GM15510 (cell line): ENCODE data around the gene DMAC2.

Experiments
- POLR2A ChIP-seq: IDR thresholded peaks from 3 replicates; pipeline ENCODE4 v1.6.1; 2011; ENCODE audit warnings: borderline replicate concordance; ENCODE audit not compliant: insufficient read length; ENCODE audit errors: extremely low read depth

The DMAC2 gene

DNA sequence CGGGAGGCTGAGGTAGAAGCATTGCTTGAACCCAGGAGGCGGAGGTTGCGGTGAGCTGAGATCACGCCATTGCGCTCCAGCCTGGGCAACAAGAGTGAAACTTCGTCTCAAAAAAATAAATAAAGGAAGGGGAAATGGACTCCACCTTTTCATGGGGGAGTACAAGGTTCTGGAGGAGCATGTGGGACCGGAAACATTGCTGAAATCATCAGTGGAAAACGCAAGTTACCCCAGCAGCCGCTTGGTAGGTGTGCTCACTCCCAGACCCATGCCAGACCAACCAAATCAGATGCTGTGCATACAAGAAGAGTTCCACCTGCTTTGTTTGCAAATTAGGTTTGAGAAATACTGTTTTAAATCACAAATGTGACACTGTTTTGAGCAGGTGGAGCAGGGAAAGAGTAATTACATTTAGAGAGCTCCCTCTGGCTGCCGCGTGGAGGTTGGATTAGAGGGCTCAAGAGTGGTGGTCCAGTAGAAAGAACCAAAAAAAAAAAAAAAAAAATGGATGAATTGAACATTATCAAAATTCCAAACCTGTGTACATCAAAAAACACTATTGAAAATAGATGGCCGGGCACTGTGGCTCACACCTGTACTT, 8.1 kb upstream of the DMAC2 start:
- TF ChIP-seq POLR2A: no peak

GRCh38 chr19:41445575-41445974, 5.9 kb upstream of the DMAC2 start:
- TF ChIP-seq POLR2A: no peak

GRCh38 chr19:41443813-41444455, 4.2 kb upstream of the DMAC2 start:
- TF ChIP-seq POLR2A: no peak

GRCh38 chr19:41442473-41443355, 3.0 kb upstream of the DMAC2 start, which contains the start of gene ERICH4:
TSS of gene ERICH4 (plus strand) at chr19:41443156. CDS start at chr19:41443170, 14 bp downstream.
- TF ChIP-seq POLR2A: no peak

DNA sequence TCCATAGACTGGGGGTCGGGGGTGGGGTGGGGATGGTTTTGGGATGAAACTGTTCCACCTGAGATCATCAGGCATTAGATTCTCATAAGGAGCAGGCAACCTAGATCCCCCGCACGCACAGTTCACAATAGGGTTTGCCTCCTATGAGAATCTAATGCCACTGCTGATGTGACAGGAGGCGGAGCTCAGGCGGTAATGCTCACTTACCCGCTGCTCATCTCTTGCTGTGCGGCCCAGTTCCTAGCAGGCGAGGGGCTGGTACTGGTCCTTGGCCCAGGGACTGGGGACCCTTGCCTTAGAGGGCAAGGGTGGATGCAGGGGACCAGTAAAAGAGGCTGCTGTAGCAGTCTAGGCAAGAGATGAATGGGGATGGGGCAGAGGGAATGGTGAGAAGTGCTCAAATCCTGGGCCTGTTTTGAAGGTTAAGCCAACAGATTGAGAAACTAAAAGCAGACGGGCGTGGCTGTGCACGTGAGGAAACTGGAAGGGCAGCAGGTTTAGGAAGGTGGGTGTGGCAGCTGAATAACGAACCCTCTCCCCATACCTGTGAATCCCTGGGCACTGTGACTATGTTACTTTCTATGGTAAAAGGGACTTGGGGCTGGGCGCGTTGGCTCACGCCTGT, 1.7 kb upstream of the DMAC2 start:
- no peak for TF ChIP-seq POLR2A

GRCh38 chr19:41437944-41438574, 1.7 kb downstream of the DMAC2 start:
- no peak for TF ChIP-seq POLR2A

DNA sequence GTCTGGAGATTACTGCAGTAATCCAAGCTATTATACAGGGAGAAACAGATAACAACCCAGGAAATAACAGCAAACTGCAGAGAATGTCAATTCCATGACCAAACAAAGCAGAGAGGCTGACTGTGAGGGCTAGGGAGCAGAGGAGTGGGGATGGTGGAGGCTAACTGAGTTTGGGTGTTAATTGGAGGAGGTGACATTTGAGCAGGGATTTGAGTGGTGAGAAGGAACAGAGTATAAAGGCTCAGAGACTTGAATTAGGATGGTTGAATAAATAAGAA, 3.1 kb downstream of the DMAC2 start:
- TF ChIP-seq POLR2A: no peak

DNA sequence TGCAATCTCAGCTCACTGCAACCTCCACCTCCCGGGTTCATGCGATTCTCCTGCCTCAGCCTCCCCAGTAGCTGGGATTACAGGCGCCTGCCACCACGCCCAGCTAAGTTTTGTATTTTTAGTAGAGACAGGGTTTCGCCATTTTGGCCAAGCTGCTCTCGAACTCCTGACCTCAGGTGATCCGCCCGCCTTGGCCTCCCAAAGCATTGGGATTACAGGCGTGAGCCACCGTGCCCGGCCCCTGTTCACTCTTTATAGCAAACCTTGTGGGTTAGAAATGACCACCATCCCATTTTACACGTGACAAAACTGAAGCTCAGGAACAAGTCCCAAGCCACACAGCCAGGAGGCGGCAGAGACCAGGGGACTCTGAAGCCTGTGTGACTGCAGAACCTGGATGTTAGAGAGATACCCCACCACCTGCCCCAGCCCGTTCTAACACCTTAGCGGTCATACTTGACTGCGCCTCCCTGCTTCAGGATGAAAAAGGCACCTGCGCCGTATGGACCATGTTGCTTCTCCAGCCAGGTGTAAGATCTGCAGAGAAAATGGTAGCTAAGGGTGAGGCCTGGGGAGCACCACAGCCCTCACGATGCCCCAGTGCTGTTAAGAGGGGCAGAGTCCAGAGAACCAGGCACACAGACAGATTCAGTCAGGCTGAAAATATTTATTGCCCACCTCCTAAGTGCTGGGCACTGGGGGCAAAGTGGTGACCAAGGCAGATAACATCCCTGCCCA, 3.6 kb downstream of the DMAC2 start:
- no peak for TF ChIP-seq POLR2A

DNA sequence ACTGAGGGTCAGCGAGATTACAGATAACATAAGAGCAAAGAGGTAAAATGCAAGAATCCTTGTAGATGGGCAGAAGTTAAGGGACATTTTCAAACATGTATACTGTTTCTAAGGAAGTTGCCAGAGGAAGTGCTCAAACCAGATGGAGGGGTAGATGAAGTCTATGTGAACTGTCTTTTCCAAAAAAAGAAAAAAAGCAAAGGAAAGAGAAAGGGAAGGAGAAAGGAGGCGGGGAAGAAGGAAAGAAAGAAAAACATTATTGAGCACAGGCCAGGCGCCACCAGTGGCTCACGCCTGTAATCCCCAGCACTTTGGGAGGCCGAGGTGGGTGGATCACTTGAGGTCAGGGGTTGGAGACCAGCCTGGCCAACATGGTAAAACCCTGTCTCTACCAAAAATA, 5.3 kb downstream of the DMAC2 start:
- no peak for TF ChIP-seq POLR2A

- TF ChIP-seq POLR2A: no peak
Measured at GRCh38 chr19:41433171-41433570, 6.5 kb downstream of the DMAC2 start.

- no peak for TF ChIP-seq POLR2A
Measured at GRCh38 chr19:41431426-41432386, 8.0 kb downstream of the DMAC2 start.

DNA sequence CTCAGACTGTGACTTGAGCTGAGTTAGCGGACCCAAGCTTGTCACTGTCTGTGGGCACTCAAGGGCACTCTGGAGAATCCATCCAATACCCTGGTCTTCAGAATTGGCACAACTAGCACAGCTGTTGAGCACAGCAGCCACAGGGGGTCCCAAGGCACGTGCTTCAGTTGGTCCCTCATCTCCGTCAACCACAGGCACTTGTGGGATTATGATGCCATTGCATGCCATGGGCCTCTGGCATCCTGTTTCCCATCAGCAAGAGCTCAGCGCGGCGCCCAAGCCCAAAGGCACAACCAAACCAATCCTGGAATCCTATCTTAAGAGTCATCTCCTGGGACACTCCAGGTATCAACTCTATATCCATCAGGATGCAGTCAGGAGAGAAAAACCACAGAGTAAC, 8.8 kb downstream of the DMAC2 start:
- TF ChIP-seq POLR2A: no peak

DNA sequence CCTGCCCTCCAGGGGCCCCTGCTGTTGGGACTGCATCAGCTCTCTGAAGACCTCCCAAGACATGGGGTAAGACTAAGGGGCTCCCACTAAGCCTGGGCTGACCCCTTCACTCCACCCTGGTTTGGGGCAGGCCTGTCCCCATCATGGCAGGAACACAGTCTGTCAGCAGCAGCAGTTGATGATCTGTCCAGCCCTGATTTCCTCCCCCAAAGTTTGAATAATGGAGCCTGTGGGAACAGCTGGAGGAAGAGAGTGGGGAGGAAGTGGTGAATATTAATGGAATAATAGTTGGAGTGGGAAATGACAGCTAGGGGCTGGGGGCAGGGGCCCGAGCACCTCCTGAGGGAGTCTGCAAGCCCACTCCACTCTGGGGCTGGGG, 11.2 kb downstream of the DMAC2 start:
- no peak for TF ChIP-seq POLR2A
